ENCODE data around the gene SLC25A22. TPM values are rescaled to one million over a fixed set of nuclear protein-coding genes. Genes with fewer than 3 reads are reported as not detected.

The SLC25A22 gene
- polyA plus RNA-seq, 1 of the 3 experiments (the other 2 are of a cell fraction) = 50.9 TPM

- Histone ChIP-seq H3K9me2 (no peaks in the 10 kb centered on the region), H3K36me3 (replicated peaks in 1 of 2; ENCODE audit: control insufficient read depth in 1 of 2, insufficient read depth in 2 of 2, low read length in 1 of 2) (peaks cover 0 to 48% of the 10 kb centered on the region in 2 experiments), H3K4me3 (ENCODE audit: low read depth in 2 of 2, low read length in 1 of 2) (peak overlapping the region; percentile 90 to 92), H3K79me2 (ENCODE audit: insufficient read depth) (peaks cover 20% of the 10 kb centered on the region), H3K4me2 (peak overlapping the region; percentile 100), H3F3A (replicated peaks; ENCODE audit: insufficient read depth) (peaks cover 14% of the 10 kb centered on the region), H3K9ac (peak overlapping the region; percentile 87), H3K27me3 (ENCODE audit: insufficient read depth) (no peaks in the 10 kb centered on the region), H2AFZ (ENCODE audit: low read depth) (no peak overlapping the region; the same call in 1 of the 2 replicates), H4K20me1 (ENCODE audit: insufficient read depth) (no peaks in the 10 kb centered on the region), H3K4me1 (ENCODE audit: control insufficient read depth in 1 of 2, insufficient read depth in 2 of 2, low read depth in 1 of 2, low read length in 1 of 2) (peaks cover 8 to 40% of the 10 kb centered on the region in 2 experiments; a peak in 2 of 4 replicates), H3K27ac (ENCODE audit: low read depth in 2 of 2, low read length in 1 of 2) (peak overlapping the region; percentile 93), H3K9me3 (no peaks in the 10 kb centered on the region)
- DNase-seq = peak; percentile 92
- ChIA-PET POLR2A (interaction anchor here (1.5 to 2.2 kb wide), 2 partner anchors 11 to 22 kb away, joined by 5 to 14 read pairs; partner anchors contain the start of genes PNPLA2 and RPLP2), CTCF (interaction anchor here (0.6 to 6.3 kb wide), 7 partner anchors 11 to 69 kb away, joined by 3 to 43 read pairs (median 3); no protein-coding TSS in a partner anchor)
- 0% methylated on average over 15 of the region's 57 CpGs for WGBS (ENCODE audit: low lambda C conversion rate)
- TF ChIP-seq SIN3A (IDR thresholded peaks at IDR 0.05; ENCODE audit: borderline replicate concordance, low read depth, low read length) (peak; percentile 20), MXI1 (IDR thresholded peaks at IDR 0.05; ENCODE audit: low read depth, low read length) (no peak; the same call in none of the 2 replicates), RAD21 (IDR thresholded peaks at IDR 0.05; ENCODE audit: low read length) (no peak), USF1 (IDR thresholded peaks at IDR 0.05; ENCODE audit: borderline replicate concordance, low read depth) (no peak), YY1 (IDR thresholded peaks at IDR 0.05; ENCODE audit: low read depth) (no peak), ZBTB33 (IDR thresholded peaks at IDR 0.05; ENCODE audit: borderline replicate concordance, low read depth) (0 out of 2 replicates have a peak, but pooled peaks have one; percentile 7), FOSL2 (IDR thresholded peaks at IDR 0.05; ENCODE audit: borderline replicate concordance, low read depth) (no peak), RFX5 (IDR thresholded peaks at IDR 0.05; ENCODE audit: low read length) (no peak), CTCF (IDR thresholded peaks at IDR 0.05) (no peak), ELF1 (IDR thresholded peaks at IDR 0.05) (peak; percentile 29; the same call in 1 of the 2 replicates), TAF1 (IDR thresholded peaks at IDR 0.05; ENCODE audit: borderline replicate concordance, low read depth, low read length) (no peak), SMC3 (IDR thresholded peaks at IDR 0.05; ENCODE audit: low read depth, low read length) (no peak), RXRA (IDR thresholded peaks at IDR 0.05; ENCODE audit: borderline replicate concordance, low read depth) (no peak), GATA2 (CRISPR knock-in tag; IDR thresholded peaks at IDR 0.05) (no peak), EP300 (IDR thresholded peaks at IDR 0.05; ENCODE audit: borderline replicate concordance in 1 of 2, low read depth in 1 of 2, low read length in 1 of 2) (peak in 1 of 2 experiments; percentile 10; a peak in 1 of 4 replicates), CHD2 (IDR thresholded peaks at IDR 0.05; ENCODE audit: low read length, partially characterized antibody) (no peak), JUND (IDR thresholded peaks at IDR 0.05) (no peak), NRF1 (IDR thresholded peaks at IDR 0.05; ENCODE audit: low read depth, low read length) (no peak), POLR2AphosphoS5 (IDR thresholded peaks at IDR 0.05; ENCODE audit: low read depth, low read length) (peak; percentile 53), GABPA (IDR thresholded peaks at IDR 0.05; ENCODE audit: low read depth) (no peak), EZH2phosphoT487 (IDR thresholded peaks at IDR 0.05; ENCODE audit: borderline replicate concordance, low read depth) (no peak), TEAD4 (IDR thresholded peaks at IDR 0.05; ENCODE audit: borderline replicate concordance, insufficient read depth) (no peak), NFIC (IDR thresholded peaks at IDR 0.05; ENCODE audit: borderline replicate concordance) (no peak), FOXJ3 (CRISPR knock-in tag; IDR thresholded peaks at IDR 0.05) (no peak)
- TF ChIP-seq, protein P1, sequence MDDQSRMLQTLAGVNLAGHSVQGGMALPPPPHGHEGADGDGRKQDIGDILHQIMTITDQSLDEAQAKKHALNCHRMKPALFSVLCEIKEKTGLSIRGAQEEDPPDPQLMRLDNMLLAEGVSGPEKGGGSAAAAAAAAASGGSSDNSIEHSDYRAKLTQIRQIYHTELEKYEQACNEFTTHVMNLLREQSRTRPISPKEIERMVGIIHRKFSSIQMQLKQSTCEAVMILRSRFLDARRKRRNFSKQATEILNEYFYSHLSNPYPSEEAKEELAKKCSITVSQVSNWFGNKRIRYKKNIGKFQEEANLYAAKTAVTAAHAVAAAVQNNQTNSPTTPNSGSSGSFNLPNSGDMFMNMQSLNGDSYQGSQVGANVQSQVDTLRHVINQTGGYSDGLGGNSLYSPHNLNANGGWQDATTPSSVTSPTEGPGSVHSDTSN (IDR thresholded peaks at IDR 0.05) = no peak; the same call in none of the 2 replicates
- TF ChIP-seq, protein P2, sequence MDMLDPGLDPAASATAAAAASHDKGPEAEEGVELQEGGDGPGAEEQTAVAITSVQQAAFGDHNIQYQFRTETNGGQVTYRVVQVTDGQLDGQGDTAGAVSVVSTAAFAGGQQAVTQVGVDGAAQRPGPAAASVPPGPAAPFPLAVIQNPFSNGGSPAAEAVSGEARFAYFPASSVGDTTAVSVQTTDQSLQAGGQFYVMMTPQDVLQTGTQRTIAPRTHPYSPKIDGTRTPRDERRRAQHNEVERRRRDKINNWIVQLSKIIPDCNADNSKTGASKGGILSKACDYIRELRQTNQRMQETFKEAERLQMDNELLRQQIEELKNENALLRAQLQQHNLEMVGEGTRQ (IDR thresholded peaks at IDR 0.05; ENCODE audit: borderline replicate concordance, low read depth, low read length) = no peak
- TF ChIP-seq, protein P3, sequence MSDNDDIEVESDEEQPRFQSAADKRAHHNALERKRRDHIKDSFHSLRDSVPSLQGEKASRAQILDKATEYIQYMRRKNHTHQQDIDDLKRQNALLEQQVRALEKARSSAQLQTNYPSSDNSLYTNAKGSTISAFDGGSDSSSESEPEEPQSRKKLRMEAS (IDR thresholded peaks at IDR 0.05; ENCODE audit: low read depth) = peak; percentile 71
These were observed 587 bp downstream of the SLC25A22 start for GRCh38 chr11:797296-798092.
